ENCODE results near the gene LPCAT1. TPM values are rescaled to one million over a fixed set of nuclear protein-coding genes. Genes with fewer than 3 reads are reported as not detected.

The LPCAT1 gene
- total and polyA plus RNA-seq, 2 experiments from 2014 or later, result 22.2 to 48.4 TPM

GRCh38 chr5:1480217-1480616 lies 43.5 kb downstream of the LPCAT1 start:
- no peak overlapping the region for H3K4me2 ChIP-seq (ENCODE audit: unreplicated experiment)
- no peaks in the 10 kb centered on the region for H3K27me3 ChIP-seq (replicated peaks; ENCODE audit: insufficient read depth)
- no peaks in the 10 kb centered on the region for H4K20me1 ChIP-seq (ENCODE audit: insufficient read depth)
- DNase-seq, result no peak
- no peak overlapping the region for H3K27ac ChIP-seq
- no peak overlapping the region for H3K9ac ChIP-seq
- 68 to 69% methylated on average over 14 of the region's 14 CpGs for WGBS, 2 experiments (ENCODE audit: low coverage in 1 of 2, low lambda C conversion rate in 2 of 2, missing lambda C conversion rate in 2 of 2)
- in situ Hi-C loops (cut with MboI), result loop anchor here (10.0 kb wide), 1 partner anchor 125 kb away; no protein-coding TSS in a partner anchor
- TF ChIP-seq EZH2phosphoT487 (IDR thresholded peaks at IDR 0.05; ENCODE audit: insufficient read depth, low read depth) (no peak), EZH2 (IDR thresholded peaks at IDR 0.05; ENCODE audit: insufficient read depth, poor library complexity, severe bottlenecking) (no peak)
- H3K4me1 ChIP-seq (ENCODE audit: insufficient read depth), result no peaks in the 10 kb centered on the region
- no peaks in the 10 kb centered on the region for H3K9me3 ChIP-seq (ENCODE audit: low read depth)
- H3K4me3 ChIP-seq, result no peak overlapping the region
- no peaks in the 10 kb centered on the region for H3K9me2 ChIP-seq (ENCODE audit: insufficient read depth)
- H3F3A ChIP-seq (ENCODE audit: insufficient read depth), result no peaks in the 10 kb centered on the region
- peaks cover 11% of the 10 kb centered on the region for H3K36me3 ChIP-seq (ENCODE audit: low read depth)
- no peaks in the 10 kb centered on the region for H3K79me2 ChIP-seq (ENCODE audit: insufficient read depth)
- H2AFZ ChIP-seq, result no peak overlapping the region

GRCh38 chr5:1479581-1480188 lies 44.1 kb downstream of the LPCAT1 start:
- no peaks in the 10 kb centered on the region for H3K4me1 ChIP-seq (ENCODE audit: insufficient read depth)
- H4K20me1 ChIP-seq (ENCODE audit: insufficient read depth), result no peaks in the 10 kb centered on the region
- H3K9me2 ChIP-seq (ENCODE audit: insufficient read depth), result no peaks in the 10 kb centered on the region
- no peaks in the 10 kb centered on the region for H3F3A ChIP-seq (ENCODE audit: insufficient read depth)
- no peaks in the 10 kb centered on the region for H3K27me3 ChIP-seq (replicated peaks; ENCODE audit: insufficient read depth)
- H2AFZ ChIP-seq, result no peak overlapping the region
- in situ Hi-C loops (cut with MboI), result loop anchor here (10.0 kb wide), 1 partner anchor 125 kb away; no protein-coding TSS in a partner anchor
- H3K27ac ChIP-seq, result peak overlapping the region; percentile 3; the same call in 1 of the 2 replicates
- H3K9me3 ChIP-seq (ENCODE audit: low read depth), result no peaks in the 10 kb centered on the region
- H3K4me2 ChIP-seq (ENCODE audit: unreplicated experiment), result no peak overlapping the region
- no peak overlapping the region for H3K4me3 ChIP-seq
- H3K9ac ChIP-seq, result no peak overlapping the region
- no peak for TF ChIP-seq EZH2 (IDR thresholded peaks at IDR 0.05; ENCODE audit: insufficient read depth, poor library complexity, severe bottlenecking)
- 33 to 36% methylated on average over 20 to 21 of the region's 21 CpGs for WGBS, 2 experiments (ENCODE audit: low coverage in 1 of 2, low lambda C conversion rate in 2 of 2, missing lambda C conversion rate in 2 of 2)
- DNase-seq, result peak; percentile 77
- H3K36me3 ChIP-seq (ENCODE audit: low read depth), result peaks cover 13% of the 10 kb centered on the region
- no peaks in the 10 kb centered on the region for H3K79me2 ChIP-seq (ENCODE audit: insufficient read depth)

- no peak for DNase-seq
- no peaks in the 10 kb centered on the region for H3K27me3 ChIP-seq (replicated peaks; ENCODE audit: insufficient read depth)
- H3K36me3 ChIP-seq (ENCODE audit: low read depth), result peaks cover 14% of the 10 kb centered on the region
- no peaks in the 10 kb centered on the region for H3K9me2 ChIP-seq (ENCODE audit: insufficient read depth)
- WGBS, 2 experiments (ENCODE audit: low coverage in 1 of 2, low lambda C conversion rate in 2 of 2, missing lambda C conversion rate in 2 of 2), result 92 to 96% methylated on average over 7 of the region's 7 CpGs
- no peak overlapping the region for H3K9ac ChIP-seq
- no peak for TF ChIP-seq EZH2phosphoT487 (IDR thresholded peaks at IDR 0.05; ENCODE audit: insufficient read depth, low read depth)
- no peak for TF ChIP-seq EZH2 (IDR thresholded peaks at IDR 0.05; ENCODE audit: insufficient read depth, poor library complexity, severe bottlenecking)
- H3K4me2 ChIP-seq (ENCODE audit: unreplicated experiment), result no peak overlapping the region
- no peak overlapping the region for H2AFZ ChIP-seq
- no peak overlapping the region for H3K4me3 ChIP-seq
- peak overlapping the region; percentile 3; the same call in 1 of the 2 replicates for H3K27ac ChIP-seq
- no peaks in the 10 kb centered on the region for H3K4me1 ChIP-seq (ENCODE audit: insufficient read depth)
- H3F3A ChIP-seq (ENCODE audit: insufficient read depth), result no peaks in the 10 kb centered on the region
- H3K9me3 ChIP-seq (ENCODE audit: low read depth), result no peaks in the 10 kb centered on the region
- H3K79me2 ChIP-seq (ENCODE audit: insufficient read depth), result no peaks in the 10 kb centered on the region
- no peaks in the 10 kb centered on the region for H4K20me1 ChIP-seq (ENCODE audit: insufficient read depth)
- in situ Hi-C loops (cut with MboI), result no loop called here
Measured at GRCh38 chr5:1479066-1479465, 44.7 kb downstream of the LPCAT1 start.

- no peak for TF ChIP-seq EZH2 (IDR thresholded peaks at IDR 0.05; ENCODE audit: insufficient read depth, poor library complexity, severe bottlenecking)
- no peak for TF ChIP-seq EZH2phosphoT487 (IDR thresholded peaks at IDR 0.05; ENCODE audit: insufficient read depth, low read depth)
- Histone ChIP-seq H3K36me3 (ENCODE audit: low read depth) (peaks cover 20% of the 10 kb centered on the region), H3K4me1 (ENCODE audit: insufficient read depth) (no peaks in the 10 kb centered on the region), H2AFZ (no peak overlapping the region), H3K27me3 (replicated peaks; ENCODE audit: insufficient read depth) (no peaks in the 10 kb centered on the region), H3K27ac (no peak overlapping the region), H4K20me1 (ENCODE audit: insufficient read depth) (no peaks in the 10 kb centered on the region), H3K4me2 (ENCODE audit: unreplicated experiment) (no peak overlapping the region), H3F3A (ENCODE audit: insufficient read depth) (no peaks in the 10 kb centered on the region), H3K9me3 (ENCODE audit: low read depth) (no peaks in the 10 kb centered on the region), H3K9me2 (ENCODE audit: insufficient read depth) (no peaks in the 10 kb centered on the region), H3K79me2 (ENCODE audit: insufficient read depth) (no peaks in the 10 kb centered on the region), H3K4me3 (no peak overlapping the region), H3K9ac (no peak overlapping the region)
- no peak for DNase-seq
- 92 to 94% methylated on average over 13 of the region's 13 CpGs for WGBS, 2 experiments (ENCODE audit: low coverage in 1 of 2, low lambda C conversion rate in 2 of 2, missing lambda C conversion rate in 2 of 2)
- in situ Hi-C loops (cut with MboI), result no loop called here
Measured at GRCh38 chr5:1478271-1479035, 45.3 kb downstream of the LPCAT1 start.
